Measurements from ENCODE around the gene ANO2. TPM values are rescaled to one million over a fixed set of nuclear protein-coding genes. Genes with fewer than 3 reads are reported as not detected.

ANO2 gene
- polyA plus RNA-seq, 1 donor from 2014 or later = 1.8 TPM

- TF ChIP-seq MXI1 (conservative IDR thresholded peaks at IDR 0.05; ENCODE audit: poor library complexity, severe bottlenecking) (no peak), POLR2AphosphoS5 (IDR thresholded peaks at IDR 0.05) (no peak), TAF1 (IDR thresholded peaks at IDR 0.05; ENCODE audit: low read depth) (no peak), REST (IDR thresholded peaks at IDR 0.05; ENCODE audit: borderline replicate concordance) (no peak), EP300 (conservative IDR thresholded peaks at IDR 0.05; ENCODE audit: poor library complexity, severe bottlenecking) (no peak), EZH2 (IDR thresholded peaks at IDR 0.05; ENCODE audit: borderline replicate concordance, insufficient read depth, low read length, poor library complexity, severe bottlenecking) (no peak), RAD21 (conservative IDR thresholded peaks at IDR 0.05) (no peak), CTCF (IDR thresholded peaks at IDR 0.05; ENCODE audit: poor library complexity, severe bottlenecking) (no peak), SMC3 (conservative IDR thresholded peaks at IDR 0.05; ENCODE audit: poor library complexity) (no peak)
- H3K27me3 ChIP-seq (ENCODE audit: insufficient read depth, low read depth, low read length) = no peaks in the 10 kb centered on the region
- no peak overlapping the region for H3K4me3 ChIP-seq (ENCODE audit: low read length)
- H3K79me2 ChIP-seq (replicated peaks; ENCODE audit: insufficient read depth, low read length) = no peaks in the 10 kb centered on the region
- H4K20me1 ChIP-seq (ENCODE audit: insufficient read depth) = no peaks in the 10 kb centered on the region
- no peaks in the 10 kb centered on the region for H3K36me3 ChIP-seq (ENCODE audit: insufficient read depth, low read length)
- no peak overlapping the region for H3K9ac ChIP-seq (ENCODE audit: low read length)
- no peaks in the 10 kb centered on the region for H3F3A ChIP-seq (ENCODE audit: insufficient read depth, low read length, poor library complexity, severe bottlenecking)
- H3K9me3 ChIP-seq (ENCODE audit: low read length) = peaks cover 3% of the 10 kb centered on the region
- H3K9me2 ChIP-seq (ENCODE audit: insufficient read depth, low read length) = no peaks in the 10 kb centered on the region
- no peak overlapping the region for H3K27ac ChIP-seq (ENCODE audit: low read length)
- no peak overlapping the region for H2AFZ ChIP-seq (ENCODE audit: low read depth, low read length)
- H3K4me2 ChIP-seq (ENCODE audit: low read length) = no peak overlapping the region
Measured at GRCh38 chr12:5612556-5613410, 332.3 kb downstream of the ANO2 start.

DNA sequence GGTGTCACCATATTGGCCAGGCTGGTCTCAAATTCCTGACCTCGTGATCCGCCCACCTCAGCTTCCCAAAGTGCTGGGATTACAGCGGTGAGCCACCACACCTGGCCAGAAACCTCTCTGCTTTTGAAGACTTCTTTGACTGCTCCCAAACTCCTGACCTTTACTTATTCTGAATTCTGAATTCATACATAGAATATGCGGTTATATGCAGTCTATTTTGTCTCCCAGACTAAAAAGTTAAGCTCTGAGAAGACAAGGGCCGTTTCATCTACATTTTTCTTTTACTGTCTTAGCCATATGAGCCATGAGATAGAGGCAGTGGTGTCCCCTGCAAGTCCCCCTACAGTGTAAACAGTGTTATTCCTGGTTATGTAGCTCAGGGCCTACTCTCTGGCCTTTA lies 333.9 kb downstream of the ANO2 start:
- no peaks in the 10 kb centered on the region for H3K9me3 ChIP-seq (ENCODE audit: low read length)
- H3F3A ChIP-seq (ENCODE audit: insufficient read depth, low read length, poor library complexity, severe bottlenecking) = no peaks in the 10 kb centered on the region
- H3K4me2 ChIP-seq (ENCODE audit: low read length) = no peak overlapping the region
- no peak overlapping the region for H3K27ac ChIP-seq (ENCODE audit: low read length)
- H3K4me3 ChIP-seq (ENCODE audit: low read length) = no peak overlapping the region
- no peak for TF ChIP-seq POLR2AphosphoS5 (IDR thresholded peaks at IDR 0.05)
- TF ChIP-seq MXI1 (conservative IDR thresholded peaks at IDR 0.05; ENCODE audit: poor library complexity, severe bottlenecking) = no peak
- TF ChIP-seq SMC3 (conservative IDR thresholded peaks at IDR 0.05; ENCODE audit: poor library complexity) = no peak
- TF ChIP-seq REST (IDR thresholded peaks at IDR 0.05; ENCODE audit: borderline replicate concordance) = no peak
- TF ChIP-seq RAD21 (conservative IDR thresholded peaks at IDR 0.05) = no peak
- no peak for TF ChIP-seq EP300 (conservative IDR thresholded peaks at IDR 0.05; ENCODE audit: poor library complexity, severe bottlenecking)
- no peak for TF ChIP-seq EZH2 (IDR thresholded peaks at IDR 0.05; ENCODE audit: borderline replicate concordance, insufficient read depth, low read length, poor library complexity, severe bottlenecking)
- TF ChIP-seq CTCF (IDR thresholded peaks at IDR 0.05; ENCODE audit: poor library complexity, severe bottlenecking) = no peak
- TF ChIP-seq TAF1 (IDR thresholded peaks at IDR 0.05; ENCODE audit: low read depth) = no peak
- no peak overlapping the region for H2AFZ ChIP-seq (ENCODE audit: low read depth, low read length)
- H3K27me3 ChIP-seq (ENCODE audit: insufficient read depth, low read depth, low read length) = no peaks in the 10 kb centered on the region
- H3K79me2 ChIP-seq (replicated peaks; ENCODE audit: insufficient read depth, low read length) = no peaks in the 10 kb centered on the region
- no peaks in the 10 kb centered on the region for H3K9me2 ChIP-seq (ENCODE audit: insufficient read depth, low read length)
- no peak overlapping the region for H3K9ac ChIP-seq (ENCODE audit: low read length)
- no peaks in the 10 kb centered on the region for H4K20me1 ChIP-seq (ENCODE audit: insufficient read depth)
- no peaks in the 10 kb centered on the region for H3K36me3 ChIP-seq (ENCODE audit: insufficient read depth, low read length)

Data from neural cell (in vitro differentiated cells).